ENCODE data around the gene SMC4.

DNA sequence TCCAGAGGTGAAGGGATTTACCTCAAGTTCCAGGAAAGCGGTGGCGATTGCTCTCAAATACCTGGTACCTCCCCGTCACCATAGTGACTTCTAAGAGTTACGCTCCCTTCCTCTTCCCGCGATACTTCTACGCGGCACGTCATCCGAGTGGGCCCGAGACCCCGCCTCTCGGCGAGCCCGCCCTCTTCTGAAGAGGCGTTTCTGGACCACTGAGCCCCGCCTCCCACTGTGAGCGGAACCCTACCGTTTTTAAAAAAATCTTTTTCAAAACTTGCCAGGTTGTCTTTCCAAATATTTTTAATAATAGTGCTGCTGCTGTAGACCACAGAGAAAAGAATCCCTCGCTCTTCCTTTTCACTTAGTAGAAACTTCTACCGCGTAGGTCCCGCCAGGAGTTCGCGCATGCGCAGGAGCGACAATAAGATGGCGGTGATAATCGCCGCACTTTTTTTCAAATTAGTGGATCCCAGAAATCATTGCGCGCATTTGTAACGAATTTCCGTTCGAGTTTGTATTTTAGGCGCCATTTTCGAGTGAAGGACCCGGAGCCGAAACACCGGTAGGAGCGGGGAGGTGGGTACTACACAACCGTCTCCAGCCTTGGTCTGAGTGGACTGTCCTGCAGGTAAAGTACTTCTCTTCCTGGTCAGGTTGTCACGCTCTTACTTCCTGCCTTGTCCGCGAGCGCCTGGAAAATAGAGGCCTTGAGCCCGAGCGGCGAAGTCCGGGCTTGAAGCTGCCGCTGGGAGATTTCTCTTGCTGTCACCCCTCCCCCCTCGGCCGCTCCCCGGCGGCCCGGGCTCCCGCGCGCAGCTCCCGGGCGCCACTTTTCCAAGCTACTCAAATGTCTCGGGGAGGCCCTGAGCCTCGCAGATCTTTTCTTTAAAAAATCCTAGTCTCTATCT, at the start of gene SMC4, which contains the start of gene IFT80:
- no peak for TF ChIP-seq EZH2 (IDR thresholded peaks at IDR 0.05)
- peak; percentile 89 for TF ChIP-seq POLR2AphosphoS5 (IDR thresholded peaks at IDR 0.05; ENCODE audit: borderline replicate concordance, low read depth, low read length)
